GM19193 (cell line): Measurements from ENCODE around the gene SAFB.

ENCODE experiments used
- POLR2A ChIP-seq: IDR thresholded peaks from 4 replicates; pipeline ENCODE4 v1.6.1; 2011; ENCODE audit not compliant: insufficient read depth, insufficient read length; ENCODE audit errors: extremely low read depth

SAFB gene

GRCh38 chr19:5592531-5593342 is 30.1 kb upstream of the SAFB start:
- TF ChIP-seq POLR2A: no peak

GRCh38 chr19:5593343-5594255 is 29.3 kb upstream of the SAFB start:
- TF ChIP-seq POLR2A: no peak

- TF ChIP-seq POLR2A: no peak
Measured at GRCh38 chr19:5594521-5594950, 28.3 kb upstream of the SAFB start.

GRCh38 chr19:5595129-5595528 is 27.8 kb upstream of the SAFB start:
- TF ChIP-seq POLR2A: no peak

- no peak for TF ChIP-seq POLR2A
Measured at GRCh38 chr19:5595745-5596144, 27.1 kb upstream of the SAFB start.

- TF ChIP-seq POLR2A: no peak
Measured at GRCh38 chr19:5600797-5601196, 22.1 kb upstream of the SAFB start.

- TF ChIP-seq POLR2A: no peak
Measured at GRCh38 chr19:5603626-5604025, 19.3 kb upstream of the SAFB start.

GRCh38 chr19:5605362-5605761 is 17.5 kb upstream of the SAFB start:
- no peak for TF ChIP-seq POLR2A

- TF ChIP-seq POLR2A: no peak
Measured at GRCh38 chr19:5607318-5608275, 15.3 kb upstream of the SAFB start.

- no peak for TF ChIP-seq POLR2A
Measured at GRCh38 chr19:5608291-5608690, 14.6 kb upstream of the SAFB start.

- TF ChIP-seq POLR2A: no peak
Measured at GRCh38 chr19:5609881-5610448, 12.9 kb upstream of the SAFB start.

GRCh38 chr19:5612891-5613865 is 9.7 kb upstream of the SAFB start:
- no peak for TF ChIP-seq POLR2A

GRCh38 chr19:5615756-5616327 is 7.0 kb upstream of the SAFB start:
- TF ChIP-seq POLR2A: no peak
